K562 treated with DMSO at 1 percent for 4 hours (cell line): ENCODE results near the gene TOMM20. TPM values are rescaled to one million over a fixed set of nuclear protein-coding genes. Genes with fewer than 3 reads are reported as not detected.

ENCODE experiments used
- total RNA-seq: library from RNA; unstranded; fragments of 300-600 nt; gene quantifications from 2 replicates; pipeline ENCODE4 v1.2.3, GENCODE V29; 2022; ENCODE audit not compliant: insufficient read depth

Gene TOMM20
- total RNA-seq, result 140 and 143 TPM in 2 replicates

DNA sequence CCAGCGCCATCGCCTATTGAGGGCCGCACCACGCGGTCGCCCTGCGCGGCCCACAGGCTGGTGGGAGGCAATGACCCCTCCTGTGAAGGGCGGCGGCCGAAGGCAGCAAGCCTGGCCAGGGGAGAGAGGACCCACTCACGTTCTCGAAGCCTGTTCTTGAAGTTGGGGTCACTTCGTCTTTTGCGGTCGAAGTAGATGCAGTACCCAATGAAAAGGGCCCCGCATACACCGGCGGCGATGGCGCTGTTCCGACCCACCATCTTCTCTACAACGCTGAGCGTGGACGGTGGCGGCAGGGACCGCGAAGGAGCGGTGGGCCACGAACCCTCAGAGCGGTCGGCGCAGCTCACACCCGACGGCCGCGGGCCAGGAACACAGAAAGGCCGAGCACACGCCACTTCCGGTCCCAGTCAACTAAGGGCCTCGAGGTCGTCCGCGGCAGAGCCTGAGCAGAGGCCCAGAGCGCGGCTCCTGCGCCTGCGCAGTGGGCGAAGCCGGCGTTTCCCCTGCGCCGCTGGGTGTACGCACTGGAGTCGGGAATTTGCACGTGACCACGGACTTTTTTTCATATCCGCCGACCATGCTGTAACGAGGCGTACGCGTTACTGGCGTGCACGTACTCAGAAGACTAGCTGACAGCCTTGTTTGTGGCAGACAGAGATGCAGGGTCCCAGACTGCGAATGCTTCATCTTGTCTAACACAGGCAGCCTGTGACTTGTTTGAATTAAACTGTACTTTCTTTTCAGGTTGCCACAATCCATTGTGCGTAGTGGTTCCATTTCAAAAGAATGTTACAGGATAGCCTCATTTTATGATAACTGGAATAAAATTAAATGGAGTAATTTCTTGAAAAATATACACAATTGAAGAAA lies at the start of gene TOMM20:
TOMM20 (minus strand) TSS at position 382 of the 873 bp plus-strand sequence; CDS start at position 260, 122 bp downstream.

DNA sequence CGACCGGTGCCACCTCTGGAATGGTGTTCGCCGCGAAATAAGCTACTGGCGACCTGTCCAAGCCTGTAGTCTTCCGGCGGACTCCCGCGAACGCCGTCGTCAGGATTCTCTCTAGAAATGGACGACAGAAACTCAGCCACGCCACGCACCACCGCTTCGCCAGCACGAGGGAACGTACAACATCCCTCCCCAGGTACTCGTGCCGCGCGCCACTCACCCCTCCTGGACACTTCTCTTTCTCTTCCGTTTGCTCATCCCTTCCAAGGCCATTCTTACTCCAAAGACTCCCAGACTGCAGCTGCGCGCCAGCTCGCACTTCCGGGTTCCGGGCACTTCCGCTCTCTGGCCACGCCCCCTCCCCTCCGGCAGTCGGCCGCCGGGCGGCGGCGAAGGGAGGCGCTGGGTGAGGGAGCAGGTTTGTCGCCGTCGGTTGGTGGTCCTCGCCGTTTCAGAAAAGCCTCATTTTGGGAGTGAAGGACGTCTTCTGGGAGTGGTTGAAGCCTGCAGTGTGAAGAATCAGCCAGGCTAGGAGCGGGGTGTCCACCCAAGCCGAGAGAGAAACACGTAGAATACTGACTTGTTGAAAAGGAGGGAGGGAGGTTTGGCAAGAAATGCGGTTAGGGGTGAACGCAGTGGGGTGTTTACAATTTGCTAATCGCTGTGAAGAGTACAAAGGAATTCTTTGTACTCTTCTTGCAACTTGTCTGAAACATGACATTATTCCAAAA lies 32.5 kb upstream of the TOMM20 start, which contains the start of gene RBM34:
RBM34 (minus strand) TSS at position 294 of the 728 bp plus-strand sequence; CDS start at position 270, 24 bp downstream.

Other genes with a start within 250 kb of the TOMM20 start
- gene RBM34, start 32.4 kb upstream of the TOMM20 start, total RNA-seq, result 88.9 and 92.2 TPM in 2 replicates
- gene ARID4B, start 199.3 kb upstream of the TOMM20 start, total RNA-seq, result 10.0 and 16.7 TPM in 2 replicates
- gene GGPS1, start 199.7 kb upstream of the TOMM20 start, total RNA-seq, result 21.1 and 26.0 TPM in 2 replicates
- gene TBCE, start 238.6 kb upstream of the TOMM20 start, total RNA-seq, result 41.6 and 42.9 TPM in 2 replicates